GM21447 (cell line): ENCODE measurements around the gene ERI3.

Experiments
- ATAC-seq: cut with Tn5 transposase; IDR thresholded peaks from one replicate; pipeline ENCODE4 v1.9.1; 2021; ENCODE audit not compliant: unreplicated experiment

The ERI3 gene

DNA sequence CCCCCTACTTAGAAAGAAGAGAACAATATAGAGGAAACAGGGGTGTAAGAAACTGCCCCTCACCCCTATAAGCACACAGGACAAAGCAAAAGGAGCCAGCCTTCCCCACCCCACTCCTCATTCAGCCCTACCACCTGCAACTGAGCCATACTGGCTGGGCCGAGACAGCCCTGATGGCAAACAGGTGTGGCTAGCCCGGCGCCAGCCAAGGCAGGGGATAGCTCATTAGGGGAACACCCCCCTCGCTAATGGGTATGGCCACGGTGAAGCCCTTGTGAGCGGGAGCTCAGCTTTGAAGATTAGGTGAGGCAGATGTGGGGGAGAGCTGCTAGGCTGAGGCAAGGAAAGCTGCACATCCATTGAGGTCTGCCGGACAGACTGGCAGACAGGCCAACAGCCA, 65.5 kb downstream of the ERI3 start:
- no peak for ATAC-seq

GRCh38 chr1:44288883-44289282, 66.2 kb downstream of the ERI3 start:
- no peak for ATAC-seq

- no peak for ATAC-seq
Measured at GRCh38 chr1:44284184-44284583, 70.9 kb downstream of the ERI3 start.

DNA sequence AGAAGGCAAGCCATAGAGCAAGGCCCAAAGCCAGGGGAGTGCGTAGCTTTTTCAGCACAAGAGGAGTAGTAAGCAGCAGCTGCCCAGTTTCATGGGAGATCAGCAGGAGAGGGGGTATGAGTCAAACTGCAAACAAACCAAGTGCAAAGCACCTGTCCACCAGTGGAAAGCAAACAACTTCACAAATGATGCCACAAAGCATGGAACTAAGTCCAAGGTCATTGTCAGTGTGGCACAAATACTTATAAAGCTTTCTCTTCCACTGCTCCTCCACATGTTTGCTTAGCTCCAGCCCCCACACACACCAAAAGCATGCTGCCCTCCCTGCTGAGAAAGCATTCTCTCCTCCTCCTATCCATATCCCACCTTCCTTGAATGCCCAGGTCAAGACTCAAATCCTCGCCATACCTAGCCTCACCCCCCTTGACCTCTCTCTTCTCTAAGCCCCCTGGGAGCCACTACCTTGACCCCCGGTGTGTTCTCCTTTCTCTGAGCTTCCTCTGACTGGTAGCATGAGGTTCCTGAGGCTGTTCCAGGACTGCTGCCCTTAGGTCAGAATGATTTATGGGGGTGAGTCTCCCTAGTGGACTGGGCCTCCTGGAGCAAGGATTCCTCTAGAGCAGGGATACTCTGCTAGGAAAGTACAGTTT, 71.4 kb downstream of the ERI3 start:
- no peak for ATAC-seq

DNA sequence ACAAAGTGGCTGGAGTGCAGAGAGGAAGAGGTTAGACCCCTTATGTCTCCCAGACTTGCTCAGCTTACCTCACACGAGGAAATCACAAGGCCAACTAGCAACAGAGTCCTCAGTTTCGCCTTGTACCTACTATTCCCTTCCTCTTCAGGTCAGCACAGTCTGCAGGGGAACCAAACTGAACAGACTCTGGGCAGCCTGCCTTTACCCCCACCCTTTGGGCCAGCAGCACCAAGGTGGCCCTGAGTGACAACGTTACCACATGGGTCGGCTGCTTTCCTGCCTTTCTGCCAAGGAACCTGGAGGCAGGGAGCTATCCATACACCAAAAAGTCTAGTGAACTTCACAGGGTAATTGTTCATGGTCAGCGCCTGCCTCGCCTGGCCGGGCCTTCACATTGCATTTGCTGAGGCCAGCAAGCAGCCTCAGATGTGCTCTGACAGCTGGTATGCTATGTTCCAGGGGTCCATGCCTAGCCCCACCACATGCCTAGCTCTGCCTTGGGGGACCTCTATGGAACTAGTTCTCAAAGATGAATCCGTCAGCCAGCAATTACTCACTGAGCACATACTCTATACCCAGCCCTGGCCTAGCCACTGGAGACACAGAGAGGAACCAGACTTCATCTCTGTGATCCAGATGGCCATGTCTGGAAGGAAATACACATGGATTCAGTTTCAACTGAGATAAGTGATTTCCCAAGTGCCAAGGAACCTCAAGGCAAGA, 72.2 kb downstream of the ERI3 start:
- ATAC-seq = no peak

DNA sequence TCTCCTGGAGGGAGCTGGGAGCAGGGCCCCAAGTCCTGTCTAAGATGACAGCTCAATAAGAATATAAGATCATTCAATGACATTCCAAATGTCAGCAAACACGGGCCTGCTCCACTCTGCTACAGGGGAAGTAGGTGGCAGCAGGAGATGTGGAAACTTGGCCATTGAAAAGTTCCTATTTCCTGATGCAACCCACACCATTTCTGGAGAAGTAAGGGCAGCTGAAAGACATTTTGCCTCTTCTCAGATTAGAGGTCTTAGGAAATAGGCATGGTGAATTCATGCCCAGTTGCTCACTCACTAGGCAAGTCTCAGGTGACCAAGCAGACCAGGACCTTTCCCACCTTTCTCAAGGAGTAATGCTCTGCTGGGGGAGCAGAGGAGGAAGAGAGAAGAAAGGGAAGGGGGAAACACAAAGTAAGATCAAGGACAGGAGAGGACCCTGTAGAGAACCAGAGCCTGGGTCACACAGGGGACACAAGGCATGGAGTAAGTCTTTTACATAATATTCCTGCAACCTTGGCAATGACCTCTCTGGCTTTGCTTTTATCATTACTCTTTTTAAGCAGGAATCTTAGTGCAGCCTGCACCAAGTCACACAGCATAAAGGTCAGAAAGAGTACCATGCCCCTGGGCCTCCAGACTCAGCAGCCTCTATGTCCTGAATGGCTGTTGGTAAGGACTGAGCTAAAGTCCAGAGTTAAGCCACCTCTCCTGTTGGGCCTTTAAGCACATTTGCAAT, 72.9 kb downstream of the ERI3 start:
- ATAC-seq = no peak

GRCh38 chr1:44276901-44277300, 78.2 kb downstream of the ERI3 start:
- ATAC-seq = no peak

DNA sequence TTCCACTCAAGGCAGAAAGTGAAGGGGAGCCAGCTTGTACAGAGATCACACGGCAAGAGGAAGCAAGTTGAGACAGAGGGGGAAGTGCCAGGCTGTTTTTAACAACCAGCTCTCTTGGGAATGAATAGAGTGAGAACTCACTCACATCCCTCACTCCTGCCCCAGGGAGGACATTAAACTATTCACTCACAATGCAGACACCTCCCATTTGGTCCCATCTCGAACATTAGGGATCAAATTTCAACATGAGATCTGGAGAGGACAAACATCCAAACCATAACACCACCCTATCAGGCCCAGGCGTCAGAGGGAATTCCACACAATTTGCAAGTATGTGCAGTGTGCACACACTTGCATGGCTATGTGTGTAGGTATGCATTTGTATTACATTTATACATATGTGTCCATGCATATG, 79.1 kb downstream of the ERI3 start:
- ATAC-seq = no peak

DNA sequence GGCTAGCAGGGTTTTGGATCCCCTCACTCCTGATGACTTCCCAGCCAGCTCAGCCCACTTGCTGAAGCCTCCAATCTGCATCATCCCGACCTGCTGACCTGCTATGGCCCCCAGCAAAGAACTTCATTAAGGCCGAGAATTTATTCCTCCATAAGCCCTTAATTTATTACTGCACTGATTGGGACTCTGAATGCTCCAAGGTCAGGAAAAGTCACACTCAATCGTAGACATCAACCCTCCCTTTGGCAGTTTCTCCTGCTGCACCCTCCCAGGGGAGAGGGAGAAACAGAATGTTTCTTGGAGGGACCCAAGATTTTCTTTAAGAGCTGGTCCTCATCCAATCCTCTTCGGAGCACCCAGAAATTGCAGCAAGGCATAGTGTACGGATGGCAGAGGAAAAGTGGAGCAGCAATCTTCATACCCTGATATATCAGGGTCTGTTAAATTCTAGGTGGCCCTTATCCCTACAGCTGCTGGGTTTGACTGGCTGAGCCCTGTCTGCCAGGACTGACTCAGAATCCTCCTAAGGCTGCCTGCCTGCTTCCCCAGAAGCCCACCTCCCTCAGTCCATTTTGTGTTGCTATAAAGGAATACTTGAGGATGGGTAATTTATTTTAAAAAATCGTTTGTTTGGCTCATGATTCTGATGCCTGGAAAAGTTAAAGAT, 79.6 kb downstream of the ERI3 start:
- ATAC-seq = no peak

- ATAC-seq = no peak
Measured at GRCh38 chr1:44273560-44274350, 81.3 kb downstream of the ERI3 start.

DNA sequence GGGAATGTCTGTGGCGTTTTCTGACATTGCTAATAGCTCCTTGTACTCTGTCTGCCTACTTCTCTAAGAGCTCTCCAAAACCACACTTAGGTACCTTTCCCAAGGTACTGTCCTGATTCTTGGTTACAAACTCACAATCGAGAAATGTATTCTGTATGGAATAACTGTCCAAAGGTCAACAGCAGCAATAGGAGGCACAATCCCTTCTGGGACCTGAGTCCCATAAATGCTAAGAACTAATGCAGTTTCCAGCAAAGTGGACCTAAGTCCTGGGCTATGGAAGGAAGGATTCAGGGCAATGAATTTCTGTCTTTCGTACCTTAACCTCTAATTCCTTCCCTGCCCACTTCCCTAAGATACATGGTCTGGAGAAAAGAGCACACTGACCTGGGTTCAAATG, 82.1 kb downstream of the ERI3 start:
- ATAC-seq = no peak

DNA sequence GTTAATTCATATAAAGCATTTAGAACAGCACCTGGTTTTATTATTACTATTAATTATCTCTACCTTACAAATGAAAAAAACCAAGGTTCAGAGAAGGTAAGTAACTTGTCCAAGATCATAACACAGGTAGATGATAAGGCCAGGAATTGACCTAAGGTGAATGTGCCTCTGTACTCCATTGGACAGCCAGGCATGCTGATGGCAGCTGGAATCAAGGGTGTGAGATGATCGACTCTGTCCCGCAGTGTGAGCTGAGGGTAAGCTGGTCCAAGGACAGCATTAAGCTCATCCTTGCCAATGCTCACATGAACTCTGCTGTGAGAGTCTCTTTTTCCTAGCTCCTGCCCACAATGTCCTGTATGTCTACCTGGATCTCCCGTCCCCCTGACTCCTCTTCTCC, 83.4 kb downstream of the ERI3 start:
- no peak for ATAC-seq

DNA sequence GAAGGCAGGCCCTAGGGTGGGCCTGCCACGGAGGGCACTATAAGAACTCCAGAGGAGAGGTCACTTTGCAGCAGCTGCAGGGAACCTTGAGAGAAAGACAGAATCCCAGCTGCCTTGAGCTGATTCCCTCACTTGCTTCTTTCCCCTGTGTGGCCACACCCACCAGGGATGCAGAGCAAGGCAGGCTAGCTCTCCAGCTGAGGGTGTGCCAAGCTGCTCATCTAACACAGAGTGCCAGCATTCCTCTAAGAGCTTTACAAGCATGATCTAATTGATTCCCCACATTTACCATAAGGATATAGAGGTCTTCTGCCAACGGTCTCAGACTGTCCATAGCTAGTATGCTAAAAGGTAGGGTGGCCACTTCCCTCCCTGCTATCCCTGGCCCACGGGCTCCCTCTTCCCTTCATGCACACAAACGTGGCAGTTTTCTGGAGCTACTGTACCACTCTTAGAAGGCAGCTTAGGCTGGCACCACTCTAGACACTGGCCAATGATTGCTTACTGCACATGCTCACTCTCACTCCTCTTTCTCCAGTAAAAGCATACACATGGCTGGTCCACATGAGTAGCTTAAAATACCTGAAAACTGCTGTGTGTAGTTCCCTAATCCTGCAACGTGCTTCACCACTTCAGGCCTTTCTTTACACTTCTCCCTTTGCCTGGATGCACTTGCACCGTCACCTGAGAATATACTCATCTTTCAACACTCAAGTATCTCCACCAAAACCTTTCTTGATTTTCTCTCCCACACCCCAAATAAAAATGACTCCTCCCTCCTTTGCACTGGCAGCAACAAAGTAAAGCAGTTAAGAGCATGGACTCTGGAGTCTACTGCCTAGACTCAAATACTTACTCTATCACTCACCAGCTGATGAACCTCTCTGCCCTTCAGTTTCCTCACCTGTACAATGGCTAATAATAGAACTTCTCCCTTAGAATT, 84.1 kb downstream of the ERI3 start:
- ATAC-seq = no peak

- ATAC-seq = no peak
Measured at GRCh38 chr1:44268054-44268453, 87.0 kb downstream of the ERI3 start.

GRCh38 chr1:44267438-44267837, 87.6 kb downstream of the ERI3 start:
- ATAC-seq = no peak

GRCh38 chr1:44266400-44267344, 88.4 kb downstream of the ERI3 start:
- ATAC-seq = no peak

- ATAC-seq = no peak
Measured at GRCh38 chr1:44265656-44266358, 89.2 kb downstream of the ERI3 start.

DNA sequence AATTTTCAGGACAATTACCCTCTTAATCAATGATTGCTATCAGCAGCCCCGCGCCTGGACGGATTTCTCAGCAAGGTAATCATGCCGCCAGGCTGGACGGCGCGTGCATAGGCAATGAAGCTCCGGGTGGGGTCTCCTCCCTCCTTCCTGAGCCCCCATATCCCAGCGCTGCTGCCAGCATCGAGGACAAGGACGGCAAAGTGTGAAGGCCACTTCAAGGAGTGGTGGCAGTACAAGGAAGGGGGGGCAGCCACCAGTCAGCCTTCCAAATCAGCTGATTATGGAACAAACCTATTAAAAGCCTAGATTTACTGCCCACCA, 90.6 kb downstream of the ERI3 start:
- no peak for ATAC-seq
